MM.1S (cell line): ENCODE measurements around the gene ZNRF3.

Experiments used
- DNase-seq: peaks from one replicate; pipeline ENCODE4 v3.0.0-alpha.2; 2015
- H2AFZ ChIP-seq: fragments of 300-600 bp; sonication (generic); 2 replicates; pipeline ENCODE4 v1.6.0; 2016; ENCODE audit warnings: antibody characterized with exemption, low read length
- H3F3A ChIP-seq: fragments of 300-600 bp; sonication (generic); 2 replicates; pipeline ENCODE4 v1.6.1; 2016; ENCODE audit warnings: mild to moderate bottlenecking, antibody characterized with exemption, low read length, moderate library complexity, mixed read lengths; ENCODE audit not compliant: insufficient read depth
- H3K27ac ChIP-seq: fragments of 300-600 bp; sonication (generic); 2 replicates; pipeline ENCODE4 v1.5.1; 2016; ENCODE audit warnings: mild to moderate bottlenecking, low read length
- H3K27me3 ChIP-seq: fragments of 300-600 bp; sonication (generic); replicated peaks from 2 replicates; pipeline ENCODE4 v1.6.0; 2016; ENCODE audit warnings: low read length; ENCODE audit not compliant: insufficient read depth
- H3K36me3 ChIP-seq: fragments of 300-600 bp; sonication (generic); replicated peaks from 2 replicates; pipeline ENCODE4 v1.6.1; 2016; ENCODE audit warnings: mild to moderate bottlenecking, low read length, mixed read lengths; ENCODE audit not compliant: insufficient read depth
- H3K4me1 ChIP-seq: fragments of 300-600 bp; sonication (generic); 2 replicates; pipeline ENCODE4 v1.6.1; 2016; ENCODE audit warnings: low read length, mixed read lengths
- H3K4me2 ChIP-seq: fragments of 300-600 bp; sonication (generic); 2 replicates; pipeline ENCODE4 v1.6.0; 2016; ENCODE audit warnings: low read depth, low read length
- H3K4me3 ChIP-seq: fragments of 300-600 bp; sonication (generic); 2 replicates; pipeline ENCODE4 v1.5.1; 2016; ENCODE audit warnings: low read length, mixed read lengths
- H3K79me2 ChIP-seq: fragments of 300-600 bp; sonication (generic); 2 replicates; pipeline ENCODE4 v1.6.1; 2016; ENCODE audit warnings: mixed run types, low read length, mixed read lengths
- H3K9ac ChIP-seq: fragments of 300-600 bp; sonication (generic); 2 replicates; pipeline ENCODE4 v1.6.1; 2016; ENCODE audit warnings: low read length, mixed read lengths
- H3K9me2 ChIP-seq: fragments of 300-600 bp; sonication (generic); replicated peaks from 2 replicates; pipeline ENCODE4 v1.6.1; 2016; ENCODE audit warnings: mild to moderate bottlenecking, low read length, mixed read lengths; ENCODE audit not compliant: insufficient read depth
- H3K9me3 ChIP-seq: fragments of 300-600 bp; sonication (generic); replicated peaks from 2 replicates; pipeline ENCODE4 v1.6.1; 2016; ENCODE audit warnings: mild to moderate bottlenecking, low read length, mixed read lengths; ENCODE audit not compliant: insufficient read depth
- H4K20me1 ChIP-seq: fragments of 300-600 bp; sonication (generic); 2 replicates; pipeline ENCODE4 v1.6.1; 2016; ENCODE audit warnings: mild to moderate bottlenecking, low read length, moderate library complexity, mixed read lengths; ENCODE audit not compliant: insufficient read depth
- EZH2 ChIP-seq: fragments of 300-600 bp; sonication (generic); optimal IDR thresholded peaks from 2 replicates; pipeline ENCODE3; 2017; ENCODE audit warnings: low read depth, mild to moderate bottlenecking, antibody characterized with exemption, low read length, mixed read lengths
- EZH2phosphoT487 ChIP-seq: fragments of 300-600 bp; sonication (generic); IDR thresholded peaks from 2 replicates; pipeline ENCODE4 v1.6.1; 2018; ENCODE audit warnings: antibody characterized with exemption, low read length
- TF ChIP-seq, protein P1 (sequence below): fragments of 300-600 bp; sonication (generic); IDR thresholded peaks from 2 replicates; pipeline ENCODE4 v1.5.1; 2016; ENCODE audit warnings: antibody characterized with exemption, low read length, mixed read lengths

ZNRF3 gene

GRCh38 chr22:28953403-28953802 is 70.0 kb downstream of the ZNRF3 start:
- peaks cover 12% of the 10 kb centered on the region for H3F3A ChIP-seq
- no peaks in the 10 kb centered on the region for H3K9me2 ChIP-seq
- H3K27ac ChIP-seq: no peak overlapping the region
- H3K4me2 ChIP-seq: no peak overlapping the region
- H3K36me3 ChIP-seq: no peaks in the 10 kb centered on the region
- no peak overlapping the region for H3K4me3 ChIP-seq
- H3K27me3 ChIP-seq: no peaks in the 10 kb centered on the region
- H3K9ac ChIP-seq: no peak overlapping the region
- H3K4me1 ChIP-seq: peaks cover 21% of the 10 kb centered on the region
- TF ChIP-seq, protein P1, sequence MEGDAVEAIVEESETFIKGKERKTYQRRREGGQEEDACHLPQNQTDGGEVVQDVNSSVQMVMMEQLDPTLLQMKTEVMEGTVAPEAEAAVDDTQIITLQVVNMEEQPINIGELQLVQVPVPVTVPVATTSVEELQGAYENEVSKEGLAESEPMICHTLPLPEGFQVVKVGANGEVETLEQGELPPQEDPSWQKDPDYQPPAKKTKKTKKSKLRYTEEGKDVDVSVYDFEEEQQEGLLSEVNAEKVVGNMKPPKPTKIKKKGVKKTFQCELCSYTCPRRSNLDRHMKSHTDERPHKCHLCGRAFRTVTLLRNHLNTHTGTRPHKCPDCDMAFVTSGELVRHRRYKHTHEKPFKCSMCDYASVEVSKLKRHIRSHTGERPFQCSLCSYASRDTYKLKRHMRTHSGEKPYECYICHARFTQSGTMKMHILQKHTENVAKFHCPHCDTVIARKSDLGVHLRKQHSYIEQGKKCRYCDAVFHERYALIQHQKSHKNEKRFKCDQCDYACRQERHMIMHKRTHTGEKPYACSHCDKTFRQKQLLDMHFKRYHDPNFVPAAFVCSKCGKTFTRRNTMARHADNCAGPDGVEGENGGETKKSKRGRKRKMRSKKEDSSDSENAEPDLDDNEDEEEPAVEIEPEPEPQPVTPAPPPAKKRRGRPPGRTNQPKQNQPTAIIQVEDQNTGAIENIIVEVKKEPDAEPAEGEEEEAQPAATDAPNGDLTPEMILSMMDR: no peak
- TF ChIP-seq EZH2phosphoT487 (no peak), EZH2 (no peak)
- DNase-seq: no peak
- no peaks in the 10 kb centered on the region for H3K9me3 ChIP-seq
- H2AFZ ChIP-seq: no peak overlapping the region
- peaks cover 3% of the 10 kb centered on the region for H4K20me1 ChIP-seq
- peaks cover 20% of the 10 kb centered on the region; the same call in 1 of the 2 replicates for H3K79me2 ChIP-seq

- Histone ChIP-seq H3K36me3 (no peaks in the 10 kb centered on the region), H3F3A (peaks cover 12% of the 10 kb centered on the region), H3K27me3 (no peaks in the 10 kb centered on the region), H3K79me2 (peaks cover 20% of the 10 kb centered on the region; the same call in 1 of the 2 replicates), H3K4me2 (no peak overlapping the region), H4K20me1 (peaks cover 3% of the 10 kb centered on the region), H3K9me2 (no peaks in the 10 kb centered on the region), H3K9me3 (no peaks in the 10 kb centered on the region), H3K4me3 (no peak overlapping the region), H3K9ac (no peak overlapping the region), H3K27ac (no peak overlapping the region), H3K4me1 (peaks cover 21% of the 10 kb centered on the region), H2AFZ (no peak overlapping the region)
- DNase-seq: no peak
- TF ChIP-seq, protein P1: no peak
- TF ChIP-seq EZH2: no peak
- TF ChIP-seq EZH2phosphoT487: no peak
Measured at GRCh38 chr22:28953976-28954880, 70.9 kb downstream of the ZNRF3 start.

- Histone ChIP-seq H3K4me1 (peaks cover 21% of the 10 kb centered on the region), H3K9me2 (no peaks in the 10 kb centered on the region), H3F3A (peaks cover 12% of the 10 kb centered on the region), H2AFZ (no peak overlapping the region), H3K27me3 (no peaks in the 10 kb centered on the region), H3K79me2 (peaks cover 13% of the 10 kb centered on the region; the same call in 1 of the 2 replicates), H4K20me1 (peaks cover 3% of the 10 kb centered on the region), H3K9ac (no peak overlapping the region), H3K36me3 (no peaks in the 10 kb centered on the region), H3K4me2 (peak overlapping the region; percentile 14; the same call in 1 of the 2 replicates), H3K4me3 (no peak overlapping the region), H3K9me3 (no peaks in the 10 kb centered on the region), H3K27ac (peak overlapping the region; percentile 4; the same call in 1 of the 2 replicates)
- TF ChIP-seq EZH2phosphoT487 (no peak), EZH2 (no peak)
- TF ChIP-seq, protein P1: no peak
- peak; percentile 96 for DNase-seq
Measured at GRCh38 chr22:28955817-28956216, 72.4 kb downstream of the ZNRF3 start.
